ENCODE results near the gene SKI. TPM values are rescaled to one million over a fixed set of nuclear protein-coding genes. Genes with fewer than 3 reads are reported as not detected.
A peak's percentile ranks its signal among the peaks of the same experiment; 100 is the strongest.
"Not testable (repeated sequence)": the region's sequence is repeated elsewhere in the genome, so short reads cannot be mapped to it uniquely, and the experiment has no call there.

Gene SKI
- polyA plus RNA-seq, 1 donor from 2014 or later = 0.78 TPM

DNA sequence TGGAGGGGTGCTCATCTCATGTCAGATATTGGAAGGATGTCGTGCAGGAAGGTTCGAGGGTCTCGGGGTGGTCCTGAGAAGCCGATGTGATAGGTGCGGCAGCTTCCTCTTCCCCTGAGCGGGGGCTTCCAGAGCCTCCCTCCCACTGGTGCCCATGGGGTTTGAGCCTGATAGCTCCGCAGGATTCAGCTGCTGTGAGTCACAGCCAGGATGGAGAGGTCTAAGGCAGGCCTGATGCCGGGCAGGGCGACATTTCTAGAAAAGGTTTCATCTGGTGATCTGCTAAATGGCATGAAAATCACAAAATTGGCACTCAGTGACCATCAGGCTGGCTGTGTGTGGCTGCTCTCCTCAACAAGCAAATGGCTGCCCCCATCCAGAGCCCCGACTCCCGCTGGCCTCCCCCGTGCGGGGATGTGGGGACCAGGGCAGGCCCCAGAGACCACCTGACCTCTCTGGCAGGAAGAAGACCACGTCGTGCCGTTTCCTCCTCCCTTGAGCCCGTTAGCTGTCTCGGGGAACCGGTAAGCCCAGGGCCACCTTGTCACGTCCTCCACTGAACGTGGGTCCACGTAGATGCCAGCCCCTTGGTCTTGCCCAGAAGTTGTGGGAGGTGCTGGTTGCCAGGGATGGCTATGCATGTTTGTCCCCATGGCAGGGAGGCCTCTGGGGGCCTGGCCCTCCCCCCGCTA is 66.1 kb downstream of the SKI start:
- no peak overlapping the region for H3K4me3 Mint-ChIP-seq
- no peaks in the 10 kb centered on the region for H3K27me3 Mint-ChIP-seq
- peaks cover 17 to 41% (median 34%) of the 10 kb centered on the region in 3 donors for H3K4me1 Mint-ChIP-seq
- H3K9me3 Mint-ChIP-seq = no peaks in the 10 kb centered on the region
- H3K27ac Mint-ChIP-seq = peak overlapping the region in 2 of 3 donors; percentile 48 to 93
- H3K36me3 Mint-ChIP-seq = no peaks in the 10 kb centered on the region

DNA sequence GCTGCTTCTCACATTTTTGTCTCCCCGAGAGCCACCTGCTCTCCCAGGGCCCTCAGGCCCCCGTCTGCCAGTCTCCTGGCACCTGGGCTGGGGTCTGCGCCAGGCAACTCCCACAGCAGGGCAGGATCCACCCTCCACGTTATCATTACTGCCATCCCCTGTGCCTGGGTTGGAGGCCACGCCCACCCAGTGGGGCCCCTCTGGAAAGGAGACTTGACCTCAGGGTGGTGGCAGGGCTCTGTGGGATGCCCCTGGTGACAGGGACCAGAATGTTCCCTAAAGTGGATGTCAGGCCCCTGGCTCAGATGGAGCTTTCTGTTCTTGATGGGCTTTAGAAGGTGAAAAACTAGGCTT is 66.6 kb downstream of the SKI start:
- Mint-ChIP-seq H3K27me3 (no peaks in the 10 kb centered on the region), H3K27ac (peak overlapping the region in 1 of 3 donors; percentile 64), H3K36me3 (no peaks in the 10 kb centered on the region), H3K4me1 (peaks cover 16 to 45% (median 36%) of the 10 kb centered on the region in 3 donors), H3K9me3 (no peaks in the 10 kb centered on the region), H3K4me3 (no peak overlapping the region)

DNA sequence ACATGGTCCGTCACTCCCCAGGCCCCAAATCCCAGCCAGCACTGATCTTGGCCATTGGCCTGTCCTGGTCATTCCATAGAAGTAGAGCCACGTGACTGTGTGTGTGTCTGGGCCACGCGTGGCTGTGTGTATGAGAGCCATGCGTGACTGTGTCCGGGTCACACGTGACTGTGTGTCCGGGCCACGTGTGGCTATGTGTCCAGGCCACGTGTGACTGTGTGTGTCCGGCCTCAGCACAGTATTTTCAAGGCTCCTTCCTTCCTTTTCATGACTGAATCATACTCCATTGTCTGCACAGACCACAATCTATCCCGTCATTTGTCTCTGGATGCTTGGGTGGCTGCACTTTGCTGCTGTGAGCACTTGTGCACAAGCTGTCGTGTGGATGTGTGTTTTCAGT is 67.4 kb downstream of the SKI start:
- Mint-ChIP-seq H3K27ac (peak overlapping the region in 2 of 3 donors; percentile 73 to 77), H3K9me3 (no peaks in the 10 kb centered on the region), H3K36me3 (no peaks in the 10 kb centered on the region), H3K4me3 (peak overlapping the region in 1 of 4 donors; percentile 24), H3K27me3 (no peaks in the 10 kb centered on the region), H3K4me1 (peaks cover 14 to 39% (median 30%) of the 10 kb centered on the region in 3 donors)

DNA sequence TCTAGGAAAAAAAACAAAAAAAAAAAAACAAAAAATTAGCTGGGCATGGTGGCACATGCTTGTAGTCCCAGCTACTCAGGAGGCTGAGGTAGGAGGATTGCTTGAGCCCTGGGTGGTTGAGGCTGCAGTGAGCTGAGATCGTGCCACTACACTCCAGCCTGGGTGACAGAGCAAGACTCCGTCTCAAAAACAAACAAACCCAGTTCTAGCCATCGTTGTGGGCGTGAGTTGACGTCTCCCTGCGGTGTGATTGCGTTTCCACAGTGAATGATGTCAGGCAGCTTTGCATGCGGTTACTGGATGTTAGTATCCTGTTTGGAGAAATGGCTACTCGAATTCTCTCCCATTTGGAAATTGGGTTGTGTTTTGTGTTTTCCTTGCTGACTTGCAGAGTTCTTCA is 68.1 kb downstream of the SKI start:
- H3K36me3 Mint-ChIP-seq, H3K9me3 Mint-ChIP-seq, H3K27me3 Mint-ChIP-seq: not testable (repeated sequence)
- Mint-ChIP-seq H3K27ac (peak overlapping the region in 2 of 3 donors; percentile 77 to 86), H3K4me1 (peaks cover 12 to 34% (median 26%) of the 10 kb centered on the region in 3 donors), H3K4me3 (peak overlapping the region in 2 of 4 donors; percentile 24 to 43)

DNA sequence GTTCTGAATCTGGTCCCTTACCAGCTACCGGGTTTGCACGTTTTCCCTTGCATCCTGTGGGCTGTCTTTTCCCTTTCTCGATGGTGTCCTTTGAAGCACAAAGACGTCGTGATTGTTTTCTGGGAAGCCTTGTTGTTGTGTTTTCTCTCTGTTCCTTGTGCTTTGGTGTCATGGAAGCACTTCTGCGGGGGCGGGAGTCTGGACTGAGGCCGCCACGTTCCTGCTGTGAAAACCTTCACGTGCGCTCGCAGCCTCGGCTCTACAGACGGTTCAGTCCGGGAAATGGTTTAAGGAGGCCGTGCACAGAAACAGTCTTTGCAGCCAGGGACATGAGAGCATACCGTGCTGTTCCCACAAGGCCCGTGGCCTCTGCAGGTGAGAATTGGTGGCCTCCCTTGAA is 68.5 kb downstream of the SKI start:
- H3K27ac Mint-ChIP-seq = peak overlapping the region in 2 of 3 donors; percentile 77 to 86
- no peaks in the 10 kb centered on the region for H3K36me3 Mint-ChIP-seq
- no peaks in the 10 kb centered on the region for H3K27me3 Mint-ChIP-seq

DNA sequence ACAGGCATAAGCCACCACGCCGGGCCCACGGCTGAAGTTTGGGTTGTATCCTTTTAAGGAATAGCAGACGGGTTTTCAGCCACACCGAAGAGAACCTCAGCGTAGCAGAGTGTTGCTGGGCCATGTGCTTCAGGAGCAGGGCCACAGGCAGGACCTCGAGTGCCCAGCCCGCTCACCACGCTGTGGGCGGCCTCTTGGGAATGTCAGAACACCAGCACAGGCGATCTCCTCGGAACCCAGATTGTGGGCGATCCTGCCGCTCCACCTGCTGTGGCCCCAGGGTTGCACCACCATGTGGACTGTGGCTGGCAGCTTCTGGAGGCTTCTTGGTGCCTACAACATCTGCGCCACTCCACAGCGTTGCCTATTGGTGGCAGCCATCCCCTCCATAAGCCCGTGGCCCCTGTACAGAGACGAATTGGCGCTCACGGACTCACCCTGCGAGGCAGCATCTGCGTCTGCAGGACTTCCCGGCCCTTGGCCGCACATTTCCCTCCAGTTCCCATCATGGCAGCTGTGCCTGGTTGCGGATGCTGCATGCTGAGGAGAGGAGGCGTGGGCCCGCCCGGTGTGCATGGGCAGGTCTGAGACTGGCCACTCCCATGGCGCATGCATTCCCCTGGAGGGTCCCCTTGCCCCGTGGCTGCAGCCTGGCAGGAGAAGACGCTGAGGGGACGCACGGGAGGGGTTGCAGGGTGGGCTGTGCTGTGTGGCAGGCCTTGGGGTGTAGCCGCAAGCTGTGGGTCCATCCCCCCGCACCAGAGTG is 69.3 kb downstream of the SKI start:
- Mint-ChIP-seq H3K27ac (peak overlapping the region in 1 of 3 donors; percentile 77), H3K4me1 (peaks cover 17 to 36% (median 26%) of the 10 kb centered on the region in 3 donors), H3K36me3 (no peaks in the 10 kb centered on the region), H3K27me3 (no peaks in the 10 kb centered on the region), H3K9me3 (no peaks in the 10 kb centered on the region), H3K4me3 (peak overlapping the region in 1 of 4 donors; percentile 40)

More for the DNA sequence above, 68.5 kb downstream of the SKI start:
- Mint-ChIP-seq H3K4me1 (peaks cover 13 to 36% (median 28%) of the 10 kb centered on the region in 3 donors), H3K4me3 (peak overlapping the region in 3 of 4 donors; percentile 24 to 77 (median 43)), H3K9me3 (no peaks in the 10 kb centered on the region)

DNA sequence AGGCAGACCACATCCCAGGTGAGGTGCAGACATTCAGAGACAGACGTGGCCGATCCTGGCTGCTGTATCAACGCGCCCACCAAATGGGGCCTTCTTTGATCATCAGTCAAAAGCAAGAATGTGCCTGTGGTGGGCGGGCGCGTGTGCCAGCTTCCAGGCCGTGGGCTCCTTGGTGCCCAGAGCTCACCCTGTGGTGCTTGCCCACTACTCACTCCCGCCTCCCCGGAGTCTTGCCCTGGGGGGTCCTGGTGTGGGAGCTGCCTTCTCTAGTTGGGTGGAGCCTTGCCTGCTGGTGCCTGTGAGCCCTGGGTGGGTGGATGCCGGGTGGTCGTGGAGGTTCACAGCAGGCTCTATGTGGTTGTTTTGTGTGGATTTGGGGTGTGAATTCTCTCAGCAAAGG is 70.6 kb downstream of the SKI start:
- Mint-ChIP-seq H3K27me3 (no peaks in the 10 kb centered on the region), H3K36me3 (no peaks in the 10 kb centered on the region), H3K27ac (peak overlapping the region; percentile 47 to 100 (median 100)), H3K9me3 (no peaks in the 10 kb centered on the region), H3K4me3 (peak overlapping the region in 3 of 4 donors; percentile 75 to 82 (median 78)), H3K4me1 (peaks cover 17 to 34% (median 28%) of the 10 kb centered on the region in 3 donors)

DNA sequence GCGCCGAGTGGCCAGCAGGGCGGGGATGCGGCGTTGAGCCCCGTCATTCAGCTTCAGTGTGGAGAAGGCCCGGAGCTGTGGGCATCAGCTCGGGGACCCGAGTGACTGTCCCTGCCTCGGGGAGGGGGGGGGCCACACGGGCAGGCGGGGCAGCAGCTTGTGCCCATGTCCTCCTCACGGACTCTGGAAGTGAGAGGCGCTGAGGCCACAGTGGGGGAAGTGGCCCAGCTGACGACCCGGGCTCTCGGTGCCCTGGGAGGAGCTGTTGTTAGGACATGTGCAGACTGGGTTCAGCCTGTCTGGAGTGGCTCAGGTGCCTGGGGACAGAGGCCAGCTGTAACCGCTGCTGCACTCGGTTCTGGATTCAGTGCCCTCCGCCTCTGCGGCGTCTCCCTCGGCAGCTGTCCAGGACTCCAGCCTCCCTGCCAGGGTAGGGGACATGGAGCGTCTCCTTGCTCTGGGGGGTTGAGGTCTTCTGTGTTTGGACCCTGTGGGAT is 71.1 kb downstream of the SKI start:
- no peaks in the 10 kb centered on the region for H3K27me3 Mint-ChIP-seq
- no peaks in the 10 kb centered on the region for H3K36me3 Mint-ChIP-seq
- peaks cover 17 to 31% (median 25%) of the 10 kb centered on the region in 3 donors for H3K4me1 Mint-ChIP-seq
- peak overlapping the region; percentile 88 to 100 (median 100) for H3K27ac Mint-ChIP-seq
- no peaks in the 10 kb centered on the region for H3K9me3 Mint-ChIP-seq
- H3K4me3 Mint-ChIP-seq = peak overlapping the region; percentile 66 to 82 (median 72)

DNA sequence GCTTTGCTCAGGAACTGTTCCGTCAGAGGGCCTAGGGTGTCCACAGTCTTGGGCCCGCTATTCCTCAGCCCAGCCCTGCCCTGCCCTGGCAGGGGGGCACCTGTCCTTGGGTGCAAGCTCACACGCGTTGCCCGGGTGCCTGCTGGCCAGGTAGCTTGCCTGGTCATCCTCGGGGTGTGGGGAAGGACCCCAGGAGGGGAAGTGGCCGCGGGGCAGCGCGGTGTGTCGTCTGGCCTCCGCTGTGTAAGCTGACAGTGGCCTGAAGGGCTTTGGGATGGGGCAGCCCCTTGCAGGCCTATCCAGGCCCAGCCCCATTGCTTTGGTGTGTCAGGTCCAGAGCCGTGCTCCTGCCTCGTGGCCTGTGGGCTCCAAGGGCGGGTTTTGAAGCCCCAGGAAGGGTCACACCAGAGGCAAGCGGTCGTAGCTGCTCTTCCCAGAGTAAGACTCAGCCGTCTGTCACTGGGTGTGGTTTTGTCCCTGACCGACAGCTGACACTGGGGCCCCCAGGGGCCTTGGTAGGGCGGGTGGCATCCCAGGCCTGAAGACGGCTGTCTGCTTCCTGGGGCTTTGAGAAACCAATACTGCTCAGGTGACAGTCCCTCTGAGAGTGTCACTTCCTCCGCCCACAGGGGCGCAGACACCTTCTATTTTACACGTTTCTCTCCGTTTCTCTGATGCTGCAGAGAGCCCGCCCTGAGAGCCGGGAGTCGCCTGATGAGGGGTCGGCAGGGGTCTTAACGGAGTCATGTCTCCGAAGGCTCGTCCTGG is 72.1 kb downstream of the SKI start:
- Mint-ChIP-seq H3K4me1 (peaks cover 17 to 31% (median 25%) of the 10 kb centered on the region in 3 donors), H3K27ac (peak overlapping the region; percentile 99 to 100 (median 100)), H3K9me3 (no peaks in the 10 kb centered on the region), H3K4me3 (peak overlapping the region; percentile 86 to 97 (median 96)), H3K36me3 (no peaks in the 10 kb centered on the region), H3K27me3 (no peaks in the 10 kb centered on the region)

DNA sequence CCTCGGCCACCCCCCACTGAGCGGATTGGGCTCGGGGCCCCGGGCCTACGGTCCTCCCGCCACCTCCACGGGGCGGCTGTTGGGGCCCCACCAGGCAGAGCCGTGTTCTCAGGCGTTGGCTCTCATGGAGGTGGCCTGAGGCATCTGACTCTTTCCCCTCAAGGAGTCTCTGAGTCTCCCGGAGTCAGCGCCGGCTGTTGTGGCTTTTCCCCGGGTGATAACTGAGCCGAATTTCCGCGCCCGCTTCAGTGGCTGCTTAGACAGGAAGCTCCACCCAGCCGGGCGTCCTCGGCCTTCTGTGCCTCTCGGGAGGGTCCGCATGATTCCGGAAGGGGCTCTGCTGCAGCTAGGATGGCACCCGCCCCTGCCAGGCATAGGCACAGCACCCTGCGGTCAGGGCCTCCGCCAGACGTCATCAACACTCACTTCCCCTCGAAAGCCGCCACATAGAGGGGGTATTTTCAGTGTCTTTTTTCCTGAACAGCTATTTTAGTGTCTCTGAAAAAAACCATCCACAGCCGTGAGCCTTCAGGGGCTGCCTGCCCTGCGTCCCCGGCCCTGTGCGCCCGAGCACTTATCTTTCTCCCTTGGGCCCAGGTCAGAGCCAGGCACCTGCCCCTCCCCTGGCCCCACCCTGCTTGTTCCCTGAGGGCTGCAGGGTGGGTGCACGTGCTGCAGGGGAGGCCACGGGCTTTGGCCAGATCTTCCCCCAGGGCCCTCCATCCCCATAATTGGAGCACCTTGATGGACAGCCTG is 72.9 kb downstream of the SKI start:
- H3K4me1 Mint-ChIP-seq = peaks cover 17 to 25% (median 25%) of the 10 kb centered on the region in 3 donors
- H3K9me3 Mint-ChIP-seq = no peaks in the 10 kb centered on the region
- peak overlapping the region; percentile 86 to 97 (median 96) for H3K4me3 Mint-ChIP-seq
- H3K27ac Mint-ChIP-seq = peak overlapping the region; percentile 99 to 100 (median 100)
- no peaks in the 10 kb centered on the region for H3K36me3 Mint-ChIP-seq
- H3K27me3 Mint-ChIP-seq = no peaks in the 10 kb centered on the region

DNA sequence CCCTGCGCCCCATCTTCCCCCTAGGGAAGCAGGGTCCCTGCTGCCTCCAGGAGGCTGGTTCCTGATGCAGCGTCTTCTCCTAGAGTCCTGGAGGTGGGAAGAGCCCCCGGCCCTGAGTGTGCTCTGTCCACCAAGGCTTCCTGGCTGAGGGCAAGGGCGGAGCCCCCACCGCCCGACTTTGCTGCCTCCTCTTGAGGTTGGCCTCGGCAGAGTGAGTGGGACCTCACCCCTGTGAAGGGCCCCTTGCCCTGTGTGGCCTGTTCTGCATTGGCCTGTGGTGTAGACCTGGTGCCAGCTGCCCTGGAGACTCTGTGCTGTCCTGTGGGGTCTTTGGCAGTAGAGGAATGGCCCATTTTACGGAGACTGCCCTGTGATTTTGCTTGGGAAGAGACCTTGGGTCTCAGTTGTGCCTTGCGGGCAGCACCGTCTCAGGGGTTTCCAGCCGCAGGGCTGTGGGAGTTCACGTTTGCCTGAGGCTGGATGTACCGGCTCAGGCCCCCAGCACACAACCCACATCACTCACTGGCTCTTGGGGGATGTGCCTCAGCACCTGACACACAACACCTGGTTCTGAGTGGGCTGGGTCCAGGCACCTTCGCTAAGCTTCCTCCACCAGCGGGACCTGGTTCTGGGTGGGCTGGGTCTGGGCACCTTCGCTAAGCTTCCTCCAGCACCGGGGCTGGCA is 73.6 kb downstream of the SKI start:
- peak overlapping the region; percentile 99 to 100 (median 100) for H3K27ac Mint-ChIP-seq
- no peaks in the 10 kb centered on the region for H3K9me3 Mint-ChIP-seq
- H3K36me3 Mint-ChIP-seq = no peaks in the 10 kb centered on the region
- H3K27me3 Mint-ChIP-seq = no peaks in the 10 kb centered on the region
- H3K4me1 Mint-ChIP-seq = peaks cover 17 to 21% (median 21%) of the 10 kb centered on the region in 3 donors
- H3K4me3 Mint-ChIP-seq = peak overlapping the region; percentile 86 to 97 (median 96)

DNA sequence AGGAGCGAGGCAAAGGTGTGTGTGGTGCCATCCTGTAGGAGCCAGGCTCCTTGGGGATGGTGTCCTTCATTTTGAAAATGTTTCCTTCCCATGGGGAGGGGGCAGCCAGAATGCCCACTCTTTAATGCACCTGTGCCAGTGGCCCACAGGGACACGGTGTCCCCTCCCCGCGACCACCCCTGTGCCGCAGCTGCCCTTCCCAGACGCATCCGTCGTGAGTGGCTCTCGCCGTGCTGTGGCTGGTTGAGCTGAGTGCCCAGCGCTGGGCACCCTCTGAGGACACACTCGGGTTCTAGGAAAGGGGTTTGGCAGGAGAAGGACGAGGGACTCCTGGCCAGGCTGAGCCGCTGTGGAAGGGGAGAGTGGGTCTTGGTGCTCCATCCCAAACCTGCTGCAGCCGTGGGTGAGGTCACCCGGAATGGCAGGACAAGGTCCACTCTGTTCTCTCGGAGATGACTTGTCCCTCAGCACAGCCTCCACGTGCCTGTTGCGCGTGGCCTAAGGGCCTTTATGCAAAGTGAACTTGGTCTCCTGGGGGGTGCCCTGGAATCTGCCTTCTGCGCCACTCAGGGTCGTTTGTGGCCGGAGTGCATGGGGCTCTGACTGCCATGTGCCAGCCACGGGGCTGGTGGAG is 74.3 kb downstream of the SKI start:
- H3K27me3 Mint-ChIP-seq = no peaks in the 10 kb centered on the region
- H3K36me3 Mint-ChIP-seq = no peaks in the 10 kb centered on the region
- peak overlapping the region in 3 of 4 donors; percentile 21 to 64 (median 57) for H3K4me3 Mint-ChIP-seq
- peak overlapping the region in 2 of 3 donors; percentile 100 for H3K27ac Mint-ChIP-seq
- peaks cover 17 to 21% (median 21%) of the 10 kb centered on the region in 3 donors for H3K4me1 Mint-ChIP-seq
- H3K9me3 Mint-ChIP-seq = no peaks in the 10 kb centered on the region

Measured in IgD-negative memory B cell (primary cell).